HL-60 (cell line): ENCODE results near the gene CHRNA1.

Experiments used
- DNase-seq, 2 experiments: peaks; one replicate each; pipeline ENCODE4 v3.0.0-alpha.2; 2010 to 2020; ENCODE audit warnings: low read depth in 1 of 2, low spot score in 1 of 2
- H3K27ac ChIP-seq: fragments of 250-450 bp; sonication (Bioruptor Pico); replicated peaks from 2 replicates; pipeline ENCODE4 v1.5.1; 2020; ENCODE audit warnings: mild to moderate bottlenecking, moderate library complexity
- H3K27me3 ChIP-seq: fragments of 250-450 bp; sonication (Bioruptor Pico); 2 replicates; pipeline ENCODE4 v1.5.1; 2021; ENCODE audit warnings: mild to moderate bottlenecking, moderate library complexity; ENCODE audit not compliant: insufficient read depth, poor library complexity, severe bottlenecking
- H3K4me3 ChIP-seq: replicated peaks from 2 replicates; pipeline ENCODE4 v1.5.1; 2011; ENCODE audit warnings: mild to moderate bottlenecking, control low read depth, low read length; ENCODE audit not compliant: insufficient read depth
- GABPA ChIP-seq: IDR thresholded peaks from 2 replicates; pipeline ENCODE4 v1.6.1; 2012; ENCODE audit warnings: low read depth
- POLR2AphosphoS5 ChIP-seq: IDR thresholded peaks from 2 replicates; pipeline ENCODE4 v1.6.1; 2012; ENCODE audit warnings: low read depth
- REST ChIP-seq: IDR thresholded peaks from 2 replicates; pipeline ENCODE4 v1.6.1; 2012; ENCODE audit warnings: low read depth; ENCODE audit not compliant: insufficient replicate concordance
- SPI1 ChIP-seq: IDR thresholded peaks from 2 replicates; pipeline ENCODE4 v1.6.1; 2012; ENCODE audit warnings: low read depth, mild to moderate bottlenecking, borderline replicate concordance
- TF ChIP-seq, protein P1 (sequence below): IDR thresholded peaks from one replicate; pipeline ENCODE4 v1.5.1; 2011; ENCODE audit warnings: low read length, control low read depth, inconsistent platforms; ENCODE audit not compliant: insufficient read depth

CHRNA1 gene

GRCh38 chr2:174718591-174718990 lies 45.7 kb downstream of the CHRNA1 start:
- no peak for TF ChIP-seq GABPA
- TF ChIP-seq SPI1: no peak
- no peak overlapping the region for H3K27ac ChIP-seq
- no peak for DNase-seq
- H3K27me3 ChIP-seq: no peaks in the 10 kb centered on the region
- no peak overlapping the region for H3K4me3 ChIP-seq

GRCh38 chr2:174717916-174718315 lies 46.4 kb downstream of the CHRNA1 start:
- no peak for DNase-seq
- no peak overlapping the region for H3K27ac ChIP-seq
- H3K27me3 ChIP-seq: no peaks in the 10 kb centered on the region
- no peak for TF ChIP-seq GABPA
- no peak for TF ChIP-seq REST
- TF ChIP-seq, protein P1, sequence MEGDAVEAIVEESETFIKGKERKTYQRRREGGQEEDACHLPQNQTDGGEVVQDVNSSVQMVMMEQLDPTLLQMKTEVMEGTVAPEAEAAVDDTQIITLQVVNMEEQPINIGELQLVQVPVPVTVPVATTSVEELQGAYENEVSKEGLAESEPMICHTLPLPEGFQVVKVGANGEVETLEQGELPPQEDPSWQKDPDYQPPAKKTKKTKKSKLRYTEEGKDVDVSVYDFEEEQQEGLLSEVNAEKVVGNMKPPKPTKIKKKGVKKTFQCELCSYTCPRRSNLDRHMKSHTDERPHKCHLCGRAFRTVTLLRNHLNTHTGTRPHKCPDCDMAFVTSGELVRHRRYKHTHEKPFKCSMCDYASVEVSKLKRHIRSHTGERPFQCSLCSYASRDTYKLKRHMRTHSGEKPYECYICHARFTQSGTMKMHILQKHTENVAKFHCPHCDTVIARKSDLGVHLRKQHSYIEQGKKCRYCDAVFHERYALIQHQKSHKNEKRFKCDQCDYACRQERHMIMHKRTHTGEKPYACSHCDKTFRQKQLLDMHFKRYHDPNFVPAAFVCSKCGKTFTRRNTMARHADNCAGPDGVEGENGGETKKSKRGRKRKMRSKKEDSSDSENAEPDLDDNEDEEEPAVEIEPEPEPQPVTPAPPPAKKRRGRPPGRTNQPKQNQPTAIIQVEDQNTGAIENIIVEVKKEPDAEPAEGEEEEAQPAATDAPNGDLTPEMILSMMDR: no peak
- TF ChIP-seq SPI1: no peak
- no peak for TF ChIP-seq POLR2AphosphoS5
- H3K4me3 ChIP-seq: no peak overlapping the region

- Histone ChIP-seq H3K27ac (no peak overlapping the region), H3K4me3 (no peak overlapping the region), H3K27me3 (no peaks in the 10 kb centered on the region)
- DNase-seq: no peak
- TF ChIP-seq, protein P1: no peak
- no peak for TF ChIP-seq REST
- TF ChIP-seq SPI1: no peak
- no peak for TF ChIP-seq POLR2AphosphoS5
- no peak for TF ChIP-seq GABPA
Measured at GRCh38 chr2:174717273-174717672, 47.0 kb downstream of the CHRNA1 start.

DNA sequence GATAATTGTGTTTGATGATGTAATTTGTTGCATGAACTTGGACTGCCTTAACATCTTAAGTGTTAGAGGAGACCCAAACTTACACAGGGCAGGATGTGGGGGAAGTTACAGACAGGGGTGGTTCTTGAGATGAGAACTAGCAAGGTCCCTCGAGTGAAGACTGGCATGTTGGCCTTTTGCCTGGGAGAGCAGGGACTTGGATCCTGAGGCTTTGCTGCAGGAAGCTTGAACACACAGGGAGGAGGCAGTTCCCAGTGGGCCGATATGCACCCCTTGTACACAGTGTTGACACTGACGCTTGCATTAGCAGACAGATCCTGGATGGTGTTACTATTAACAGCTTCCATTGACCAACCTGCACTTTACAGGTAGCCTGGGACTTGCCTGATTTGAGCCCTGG lies 47.5 kb downstream of the CHRNA1 start:
- TF ChIP-seq REST (no peak), POLR2AphosphoS5 (no peak), SPI1 (no peak), GABPA (no peak)
- TF ChIP-seq, protein P1: no peak

More for the DNA sequence above, 47.5 kb downstream of the CHRNA1 start:
- H3K27me3 ChIP-seq: no peaks in the 10 kb centered on the region
- DNase-seq: no peak
- no peak overlapping the region for H3K4me3 ChIP-seq
- no peak overlapping the region for H3K27ac ChIP-seq
